Inflammatory macrophage treated with lipopolysaccharide for 4 hours (primary cell): ENCODE results near the gene LIMK2.

ENCODE experiments used
- DNase-seq: peaks from one replicate; pipeline ENCODE4 v3.0.0-alpha.2; 2020

LIMK2 gene

DNA sequence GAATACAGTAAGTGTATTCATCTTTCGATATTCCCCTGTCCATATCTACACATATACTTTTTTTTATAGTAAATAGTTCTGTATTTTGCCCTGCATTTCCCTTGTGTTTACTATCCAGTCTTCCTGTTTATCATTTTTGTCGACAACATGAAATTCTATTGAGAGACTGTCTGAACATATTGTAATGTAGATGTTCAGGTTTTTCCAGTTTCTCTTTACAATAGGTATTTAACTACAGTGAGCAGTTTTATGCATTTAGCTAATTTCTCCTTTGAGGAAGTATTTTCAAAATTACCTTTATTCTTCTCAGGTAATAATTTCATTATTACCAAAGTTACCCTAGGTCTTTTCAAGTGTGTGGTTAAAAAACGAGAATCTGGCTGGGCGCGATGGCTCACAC lies 63.5 kb downstream of the LIMK2 start:
- no peak for DNase-seq

DNA sequence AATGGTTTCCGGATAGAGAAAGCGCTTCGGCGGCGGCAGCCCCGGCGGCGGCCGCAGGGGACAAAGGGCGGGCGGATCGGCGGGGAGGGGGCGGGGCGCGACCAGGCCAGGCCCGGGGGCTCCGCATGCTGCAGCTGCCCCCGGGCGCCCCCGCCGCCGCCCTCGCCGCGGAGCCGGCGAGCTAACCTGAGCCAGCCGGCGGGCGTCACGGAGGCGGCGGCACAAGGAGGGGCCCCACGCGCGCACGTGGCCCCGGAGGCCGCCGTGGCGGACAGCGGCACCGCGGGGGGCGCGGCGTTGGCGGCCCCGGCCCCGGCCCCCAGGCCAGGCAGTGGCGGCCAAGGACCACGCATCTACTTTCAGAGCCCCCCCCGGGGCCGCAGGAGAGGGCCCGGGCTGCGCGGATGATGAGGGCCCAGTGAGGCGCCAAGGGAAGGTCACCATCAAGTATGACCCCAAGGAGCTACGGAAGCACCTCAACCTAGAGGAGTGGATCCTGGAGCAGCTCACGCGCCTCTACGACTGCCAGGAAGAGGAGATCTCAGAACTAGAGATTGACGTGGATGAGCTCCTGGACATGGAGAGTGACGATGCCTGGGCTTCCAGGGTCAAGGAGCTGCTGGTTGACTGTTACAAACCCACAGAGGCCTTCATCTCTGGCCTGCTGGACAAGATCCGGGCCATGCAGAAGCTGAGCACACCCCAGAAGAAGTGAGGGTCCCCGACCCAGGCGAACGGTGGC lies 64.5 kb downstream of the LIMK2 start:
- DNase-seq = no peak

DNA sequence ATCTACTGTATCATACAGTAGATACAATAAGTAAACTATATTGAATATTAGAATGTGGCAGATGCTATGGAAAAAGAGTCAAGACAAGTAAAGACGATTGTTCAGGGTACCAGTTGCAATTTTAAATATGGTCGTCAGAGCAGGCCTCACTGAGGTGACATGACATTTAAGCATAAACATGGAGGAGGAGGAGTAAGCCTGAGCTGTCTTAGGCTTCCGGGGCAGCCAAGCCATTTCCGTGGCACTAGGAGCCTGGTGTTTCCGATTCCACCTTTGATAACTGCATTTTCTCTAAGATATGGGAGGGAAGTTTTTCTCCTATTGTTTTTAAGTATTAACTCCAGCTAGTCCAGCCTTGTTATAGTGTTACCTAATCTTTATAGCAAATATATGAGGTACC lies 65.6 kb downstream of the LIMK2 start:
- no peak for DNase-seq

DNA sequence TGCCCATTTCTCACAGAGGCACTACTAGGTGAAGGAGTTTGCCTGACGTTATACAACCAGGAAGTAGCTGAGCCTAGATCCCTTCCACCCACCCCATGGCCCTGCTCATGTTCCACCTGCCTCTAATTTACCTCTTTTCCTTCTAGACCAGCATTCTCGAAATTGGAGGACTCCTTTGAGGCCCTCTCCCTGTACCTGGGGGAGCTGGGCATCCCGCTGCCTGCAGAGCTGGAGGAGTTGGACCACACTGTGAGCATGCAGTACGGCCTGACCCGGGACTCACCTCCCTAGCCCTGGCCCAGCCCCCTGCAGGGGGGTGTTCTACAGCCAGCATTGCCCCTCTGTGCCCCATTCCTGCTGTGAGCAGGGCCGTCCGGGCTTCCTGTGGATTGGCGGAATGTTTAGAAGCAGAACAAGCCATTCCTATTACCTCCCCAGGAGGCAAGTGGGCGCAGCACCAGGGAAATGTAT lies 66.1 kb downstream of the LIMK2 start:
- no peak for DNase-seq

DNA sequence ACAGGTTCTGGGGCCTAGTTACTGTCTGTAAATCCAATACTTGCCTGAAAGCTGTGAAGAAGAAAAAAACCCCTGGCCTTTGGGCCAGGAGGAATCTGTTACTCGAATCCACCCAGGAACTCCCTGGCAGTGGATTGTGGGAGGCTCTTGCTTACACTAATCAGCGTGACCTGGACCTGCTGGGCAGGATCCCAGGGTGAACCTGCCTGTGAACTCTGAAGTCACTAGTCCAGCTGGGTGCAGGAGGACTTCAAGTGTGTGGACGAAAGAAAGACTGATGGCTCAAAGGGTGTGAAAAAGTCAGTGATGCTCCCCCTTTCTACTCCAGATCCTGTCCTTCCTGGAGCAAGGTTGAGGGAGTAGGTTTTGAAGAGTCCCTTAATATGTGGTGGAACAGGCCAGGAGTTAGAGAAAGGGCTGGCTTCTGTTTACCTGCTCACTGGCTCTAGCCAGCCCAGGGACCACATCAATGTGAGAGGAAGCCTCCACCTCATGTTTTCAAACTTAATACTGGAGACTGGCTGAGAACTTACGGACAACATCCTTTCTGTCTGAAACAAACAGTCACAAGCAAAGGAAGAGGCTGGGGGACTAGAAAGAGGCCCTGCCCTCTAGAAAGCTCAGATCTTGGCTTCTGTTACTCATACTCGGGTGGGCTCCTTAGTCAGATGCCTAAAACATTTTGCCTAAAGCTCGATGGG lies 66.7 kb downstream of the LIMK2 start:
- DNase-seq = no peak

GRCh38 chr22:31279327-31279669 lies 67.2 kb downstream of the LIMK2 start:
- no peak for DNase-seq

DNA sequence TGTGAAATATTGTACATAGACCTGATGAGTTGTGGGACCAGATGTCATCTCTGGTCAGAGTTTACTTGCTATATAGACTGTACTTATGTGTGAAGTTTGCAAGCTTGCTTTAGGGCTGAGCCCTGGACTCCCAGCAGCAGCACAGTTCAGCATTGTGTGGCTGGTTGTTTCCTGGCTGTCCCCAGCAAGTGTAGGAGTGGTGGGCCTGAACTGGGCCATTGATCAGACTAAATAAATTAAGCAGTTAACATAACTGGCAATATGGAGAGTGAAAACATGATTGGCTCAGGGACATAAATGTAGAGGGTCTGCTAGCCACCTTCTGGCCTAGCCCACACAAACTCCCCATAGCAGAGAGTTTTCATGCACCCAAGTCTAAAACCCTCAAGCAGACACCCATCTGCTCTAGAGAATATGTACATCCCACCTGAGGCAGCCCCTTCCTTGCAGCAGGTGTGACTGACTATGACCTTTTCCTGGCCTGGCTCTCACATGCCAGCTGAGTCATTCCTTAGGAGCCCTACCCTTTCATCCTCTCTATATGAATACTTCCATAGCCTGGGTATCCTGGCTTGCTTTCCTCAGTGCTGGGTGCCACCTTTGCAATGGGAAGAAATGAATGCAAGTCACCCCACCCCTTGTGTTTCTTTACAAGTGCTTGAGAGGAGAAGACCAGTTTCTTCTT lies 67.9 kb downstream of the LIMK2 start:
- DNase-seq = no peak

GRCh38 chr22:31281733-31282132 lies 69.6 kb downstream of the LIMK2 start:
- no peak for DNase-seq

DNA sequence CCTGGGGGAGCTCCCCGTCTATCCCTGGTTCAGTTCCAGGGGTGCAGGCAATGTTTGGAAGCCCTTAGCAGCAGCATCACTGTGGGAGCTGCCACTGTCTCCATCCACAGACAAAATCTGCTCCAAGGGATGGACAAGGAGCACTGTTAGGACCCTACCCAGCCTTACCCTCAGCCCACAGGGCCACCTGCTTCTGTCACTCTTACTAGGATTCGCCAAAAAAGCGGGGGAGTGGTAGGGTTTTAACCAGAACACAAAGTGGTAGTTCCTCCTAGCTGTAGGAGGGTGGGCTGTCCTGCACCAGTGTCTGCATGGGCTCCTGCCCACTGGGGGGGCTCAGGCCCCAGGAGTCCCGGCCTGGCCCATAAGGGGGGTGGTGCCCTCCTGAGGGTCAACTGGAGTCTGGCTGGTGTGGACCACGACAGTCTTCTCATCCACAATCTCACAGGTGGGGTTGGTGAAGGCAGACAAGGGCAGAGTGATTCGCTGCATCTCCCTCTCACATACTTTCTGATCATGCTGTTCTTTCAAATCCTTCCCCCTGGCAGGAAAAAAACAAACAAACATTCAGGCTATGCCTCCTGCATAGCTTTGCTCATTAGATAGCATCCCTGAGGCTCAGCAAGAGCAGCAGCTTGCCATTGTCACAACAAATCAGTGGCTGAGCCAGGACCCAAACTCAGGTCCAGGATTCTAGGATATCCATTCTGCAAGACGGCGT lies 70.8 kb downstream of the LIMK2 start:
- DNase-seq = no peak

DNA sequence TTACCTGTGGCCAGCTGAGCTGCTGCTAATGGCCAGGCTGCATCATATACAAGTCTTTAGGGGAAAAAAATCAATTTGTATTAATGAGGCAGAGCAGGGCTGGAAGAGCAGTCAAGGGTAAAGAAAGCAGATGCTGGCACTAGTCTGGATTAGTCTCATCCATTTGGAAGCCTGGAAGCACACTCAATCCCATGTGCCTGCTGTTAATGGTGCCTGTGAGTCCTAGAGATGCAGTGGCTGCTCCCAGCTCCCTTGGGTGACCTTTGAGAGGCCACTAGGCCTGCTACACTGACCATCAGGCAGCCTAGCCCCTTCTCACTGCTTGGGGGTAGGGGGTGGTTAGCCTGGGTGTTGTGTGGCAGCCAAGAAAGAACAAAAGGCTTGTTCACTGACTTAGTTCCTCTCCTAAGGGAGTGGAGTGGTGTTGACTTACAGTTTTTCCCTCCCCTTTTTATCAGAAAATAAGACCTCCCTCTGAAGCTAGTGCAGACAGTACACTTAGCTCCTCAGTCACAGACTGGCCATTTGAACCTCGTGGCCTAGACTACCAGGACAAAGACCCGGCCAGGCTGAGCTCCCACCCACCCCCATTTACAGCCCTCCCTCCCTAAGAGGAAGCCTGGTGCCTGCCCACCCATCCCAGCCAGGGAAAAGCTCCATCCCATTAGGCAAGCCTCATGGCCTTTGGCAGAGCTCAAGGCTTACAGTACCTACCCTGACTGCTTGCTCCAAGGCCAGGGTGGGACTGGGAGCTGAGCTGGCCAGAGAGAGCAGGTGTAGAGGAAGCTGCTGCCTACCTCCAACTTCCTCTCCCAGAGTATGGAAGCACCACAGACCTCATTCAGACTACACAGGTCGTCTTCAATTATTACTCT lies 72.4 kb downstream of the LIMK2 start:
- DNase-seq = no peak

GRCh38 chr22:31286360-31287255 lies 74.5 kb downstream of the LIMK2 start:
- DNase-seq = peak; percentile 83

DNA sequence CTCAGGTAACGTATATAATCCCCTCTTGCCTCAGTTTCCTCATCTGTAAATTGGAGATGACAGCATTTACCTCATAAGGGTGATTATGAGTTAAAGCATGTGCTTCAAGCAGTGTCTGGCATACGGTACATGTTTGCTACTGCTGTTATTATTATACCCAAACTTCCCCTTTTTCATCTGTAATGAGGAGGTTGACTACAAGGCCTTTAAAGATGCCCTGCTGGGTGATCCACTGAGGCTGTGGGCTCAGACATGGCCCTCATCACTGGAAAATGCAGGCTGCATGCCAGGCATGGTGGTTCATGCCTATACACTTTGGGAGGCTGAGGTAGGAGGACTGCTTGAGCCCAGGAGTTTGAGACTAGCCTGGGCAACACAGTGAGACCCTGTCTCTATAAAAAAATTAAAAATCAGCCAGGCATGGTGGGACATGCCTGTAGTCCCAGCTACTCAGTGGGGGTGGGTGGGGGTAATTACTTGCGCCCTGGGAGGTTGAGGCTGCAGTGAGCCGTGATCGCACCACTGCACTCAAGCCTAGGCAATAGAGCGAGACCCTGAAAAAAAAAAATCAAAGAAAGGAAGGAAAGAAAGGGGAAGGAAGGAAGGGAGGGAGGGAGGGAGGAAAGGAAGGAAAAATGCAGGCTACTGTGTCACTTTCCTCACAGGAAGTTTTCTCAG lies 75.9 kb downstream of the LIMK2 start:
- peak; percentile 50 for DNase-seq

DNA sequence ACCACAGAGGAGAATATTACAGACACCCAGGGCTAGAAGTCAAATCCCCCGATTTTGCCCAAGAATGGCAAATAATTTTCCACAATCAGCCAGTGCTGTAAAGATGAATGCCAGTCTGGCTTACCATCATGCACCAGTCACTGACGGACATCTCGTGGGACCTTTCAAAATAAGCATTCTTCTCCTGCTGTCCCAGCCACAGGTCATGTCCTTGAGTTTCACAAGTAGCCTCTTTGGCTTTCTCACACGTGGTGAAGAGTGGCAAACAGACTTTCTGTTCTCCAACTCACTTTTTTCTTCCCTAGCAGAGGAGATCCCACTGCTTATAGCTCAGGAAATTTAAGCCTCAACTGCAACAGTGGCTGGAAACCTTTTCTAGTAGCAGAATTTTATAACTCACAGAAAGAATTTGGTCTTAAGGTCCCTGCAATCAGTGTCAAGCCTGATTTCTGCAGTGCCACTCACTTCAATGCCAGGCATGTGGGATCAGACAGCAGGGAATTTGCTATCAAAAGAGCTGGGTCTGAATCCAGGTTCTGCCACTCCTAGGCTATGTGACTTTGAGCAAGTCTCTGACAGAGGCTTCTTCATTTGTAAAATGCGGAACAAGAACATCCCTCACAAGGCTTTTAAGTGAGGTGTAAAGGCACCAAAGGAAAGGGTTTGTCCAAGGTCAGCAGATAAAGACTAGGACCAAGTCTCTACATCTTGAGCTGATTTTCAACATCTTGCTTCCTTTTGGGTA lies 76.6 kb downstream of the LIMK2 start:
- peak; percentile 77 for DNase-seq

DNA sequence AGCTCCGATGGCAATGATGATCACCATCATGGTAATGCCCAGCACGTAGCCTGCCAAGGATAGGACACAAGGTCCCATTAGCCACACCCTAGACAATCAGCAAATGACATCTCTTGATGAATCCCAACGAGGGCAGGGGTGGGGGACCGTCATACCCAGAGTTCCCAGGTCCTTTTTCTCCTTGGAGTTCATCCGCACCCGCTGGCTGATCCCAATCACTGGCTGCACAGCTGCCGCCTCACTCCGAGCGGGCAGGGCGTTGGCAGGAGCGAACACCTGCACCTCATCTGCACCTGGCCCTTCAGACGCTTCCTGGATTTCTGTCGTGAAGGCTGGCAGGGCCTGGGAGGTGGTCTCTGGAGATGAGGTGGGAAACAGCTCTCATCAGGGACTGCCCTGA lies 77.2 kb downstream of the LIMK2 start:
- DNase-seq = no peak

DNA sequence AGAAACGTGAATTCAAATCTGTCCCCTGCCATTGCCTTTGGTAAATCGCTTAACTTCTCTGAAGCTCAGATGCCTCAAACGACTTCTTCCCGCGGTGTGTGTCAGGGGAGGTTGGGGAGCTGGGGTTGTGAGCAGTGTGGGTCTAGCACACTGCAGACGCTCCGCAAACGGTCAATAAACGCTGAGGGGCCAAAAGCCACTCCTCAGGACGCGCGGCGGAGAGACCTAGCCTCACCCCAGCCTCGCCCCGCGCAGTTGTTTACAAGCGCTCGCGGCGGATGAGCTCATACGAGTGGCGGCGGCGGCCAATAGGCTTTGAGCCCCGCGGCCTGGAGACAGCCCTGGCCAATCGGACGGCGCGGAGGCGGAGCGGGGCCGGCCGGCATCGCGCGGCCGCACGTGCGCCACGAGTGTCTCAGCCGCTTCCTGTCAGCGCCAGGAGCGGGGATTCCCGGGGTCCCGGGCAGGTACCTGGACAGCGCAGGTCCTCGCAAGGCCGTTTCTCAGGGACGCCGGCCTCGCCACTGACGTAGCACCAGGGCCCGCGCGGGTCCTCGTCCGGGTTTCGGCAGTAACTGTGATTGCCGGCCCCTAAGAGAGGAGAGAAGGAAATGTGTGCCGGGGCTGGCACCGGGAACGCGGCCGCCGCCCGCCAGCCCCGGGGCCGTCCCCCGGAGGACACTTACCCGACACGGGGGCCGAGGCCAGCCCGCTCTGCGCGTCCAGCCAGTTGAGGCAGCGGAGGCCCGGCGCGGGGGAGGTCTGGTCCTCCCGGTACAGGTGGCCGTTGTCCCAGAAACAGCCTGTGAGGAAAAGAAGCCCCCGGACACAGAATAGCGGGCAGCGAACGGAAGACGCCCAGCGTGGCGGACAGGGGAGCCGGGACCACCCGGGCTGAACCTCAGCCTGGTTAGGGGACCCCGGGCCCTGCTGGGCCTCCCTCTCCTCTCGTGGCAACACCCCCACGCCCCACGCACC lies 78.7 kb downstream of the LIMK2 start:
- DNase-seq = peak; percentile 95

GRCh38 chr22:31291481-31292235 lies 79.6 kb downstream of the LIMK2 start:
- DNase-seq = no peak

DNA sequence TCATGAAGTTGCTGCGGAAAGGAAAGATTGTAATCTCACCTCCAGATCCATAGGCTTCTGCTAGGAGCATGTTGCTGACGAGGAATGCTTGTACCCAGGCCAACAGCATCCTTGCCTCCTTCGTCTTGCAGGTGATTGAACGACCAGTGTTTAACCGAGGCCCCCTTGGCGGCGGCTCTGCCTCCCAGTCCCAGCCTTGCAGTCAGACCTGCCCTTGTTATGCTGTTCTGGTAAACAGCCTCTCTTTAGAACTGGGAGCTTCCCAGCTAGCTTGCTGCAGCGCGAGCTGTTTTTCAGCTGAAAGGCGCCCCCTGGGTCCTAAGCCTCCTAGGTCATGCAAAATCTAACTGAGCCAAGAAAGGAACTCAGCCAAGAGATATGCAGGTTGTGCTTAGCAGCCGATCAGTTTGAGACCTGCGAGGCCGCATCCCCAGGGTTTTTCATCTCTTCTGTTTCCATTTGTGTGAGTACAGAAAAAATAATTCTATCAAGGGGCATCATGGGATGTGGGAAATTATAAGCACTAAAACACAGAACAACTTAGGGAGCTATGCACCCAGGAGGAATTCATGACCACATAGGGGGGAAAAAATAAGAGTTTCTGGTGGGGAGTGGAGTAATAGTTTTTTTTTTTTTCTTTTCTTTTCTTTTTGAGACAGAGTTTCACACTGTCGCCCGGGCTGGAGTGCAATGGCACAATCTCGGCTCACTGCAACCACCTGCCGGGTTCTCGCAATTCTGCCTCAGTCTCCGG lies 80.3 kb downstream of the LIMK2 start, which contains the start of gene PIK3IP1:
Gene PIK3IP1 (minus strand): TSS at position 253 of the 754 bp plus-strand sequence. CDS start 144 bp downstream, at position 109.
- peak; percentile 82 for DNase-seq
